GM23338 (cell line): ENCODE data around the gene CBARP. TPM values are rescaled to one million over a fixed set of nuclear protein-coding genes. Genes with fewer than 3 reads are reported as not detected.

Experiments
- ATAC-seq: fragments of 200-7000 bp; cut with Tn5 transposase; 3 replicates; pipeline ENCODE4 v1.9.1; 2020
- DNase-seq: peaks from one replicate; pipeline ENCODE4 v3.0.0-alpha.2; 2015; ENCODE audit warnings: low spot score
- H2AFZ ChIP-seq: fragments of 200-600 bp; sonication (generic); 2 replicates; pipeline ENCODE4 v1.8.0; 2016; ENCODE audit warnings: antibody characterized with exemption, mild to moderate bottlenecking, moderate library complexity
- H3F3A ChIP-seq: fragments of 200-600 bp; sonication (generic); replicated peaks from 2 replicates; pipeline ENCODE4 v1.8.0; 2017; ENCODE audit warnings: antibody characterized with exemption, mixed run types, low read depth
- H3K27ac ChIP-seq: fragments of 200-600 bp; sonication (generic); 2 replicates; pipeline ENCODE4 v1.6.1; 2016; ENCODE audit warnings: low read depth
- H3K27me3 ChIP-seq: fragments of 200-600 bp; sonication (generic); 2 replicates; pipeline ENCODE4 v1.8.0; 2016; ENCODE audit warnings: mild to moderate bottlenecking, mixed run types, moderate library complexity; ENCODE audit not compliant: insufficient read depth
- H3K36me3 ChIP-seq: fragments of 200-600 bp; sonication (generic); 2 replicates; pipeline ENCODE4 v1.8.0; 2016; ENCODE audit warnings: mild to moderate bottlenecking; ENCODE audit not compliant: insufficient read depth
- H3K4me1 ChIP-seq: fragments of 200-600 bp; sonication (generic); 2 replicates; pipeline ENCODE4 v1.8.0; 2016; ENCODE audit warnings: mild to moderate bottlenecking, moderate library complexity; ENCODE audit not compliant: insufficient read depth
- H3K4me2 ChIP-seq: fragments of 200-600 bp; sonication (generic); 2 replicates; pipeline ENCODE4 v1.7.1; 2017; ENCODE audit warnings: mixed run types
- H3K4me3 ChIP-seq: fragments of 200-600 bp; sonication (generic); 2 replicates; pipeline ENCODE4 v1.6.1; 2016; ENCODE audit warnings: mixed run types
- H3K79me2 ChIP-seq: fragments of 200-600 bp; sonication (generic); replicated peaks from 2 replicates; pipeline ENCODE4 v1.8.0; 2017; ENCODE audit warnings: mild to moderate bottlenecking; ENCODE audit not compliant: insufficient read depth
- H3K9me2 ChIP-seq: fragments of 200-600 bp; sonication (generic); 2 replicates; pipeline ENCODE4 v1.8.0; 2017; ENCODE audit not compliant: insufficient read depth
- H4K20me1 ChIP-seq: fragments of 200-600 bp; sonication (generic); replicated peaks from 2 replicates; pipeline ENCODE4 v1.8.0; 2017; ENCODE audit warnings: mild to moderate bottlenecking; ENCODE audit not compliant: insufficient read depth
- H3K27ac Mint-ChIP-seq: 2 replicates; pipeline ENCODE4 v1.8.0; 2020; ENCODE audit warnings: inconsistent platforms, mild to moderate bottlenecking, moderate library complexity, mixed read lengths
- H3K27me3 Mint-ChIP-seq: 3 replicates; pipeline ENCODE4 v1.8.0; 2022; ENCODE audit warnings: low read depth, mild to moderate bottlenecking, moderate library complexity, mixed read lengths, inconsistent platforms; ENCODE audit not compliant: insufficient read depth, poor library complexity
- H3K36me3 Mint-ChIP-seq: 3 replicates; pipeline ENCODE4 v1.8.0; 2021; ENCODE audit warnings: low read depth, mild to moderate bottlenecking, inconsistent platforms, moderate library complexity, mixed read lengths
- H3K4me1 Mint-ChIP-seq: 3 replicates; pipeline ENCODE4 v1.8.0; 2020; ENCODE audit warnings: mild to moderate bottlenecking, inconsistent platforms, mixed read lengths
- H3K4me3 Mint-ChIP-seq: 3 replicates; pipeline ENCODE4 v1.8.0; 2021; ENCODE audit warnings: moderate library complexity, mild to moderate bottlenecking, inconsistent platforms, mixed read lengths
- H3K9me3 Mint-ChIP-seq: 3 replicates; pipeline ENCODE4 v1.8.0; 2020; ENCODE audit warnings: moderate library complexity, mild to moderate bottlenecking, inconsistent platforms, mixed read lengths
- EZH2 ChIP-seq: fragments of 200-600 bp; sonication (generic); IDR thresholded peaks from one replicate; pipeline ENCODE4 v1.8.0; 2017; ENCODE audit warnings: antibody characterized with exemption, mild to moderate bottlenecking, low read depth; ENCODE audit not compliant: unreplicated experiment
- EZH2phosphoT487 ChIP-seq: fragments of 200-600 bp; sonication (generic); IDR thresholded peaks from one replicate; pipeline ENCODE4 v1.8.1; 2018; ENCODE audit warnings: antibody characterized with exemption; ENCODE audit not compliant: unreplicated experiment
- NANOG ChIP-seq: IDR thresholded peaks from 2 replicates; pipeline ENCODE4 v1.6.1; 2016; ENCODE audit warnings: antibody characterized with exemption, borderline replicate concordance
- POLR2AphosphoS5 ChIP-seq: IDR thresholded peaks from 2 replicates; pipeline ENCODE4 v1.6.1; 2016; ENCODE audit warnings: antibody characterized with exemption, low read depth
- ZNF114 ChIP-seq: fragments of 250-450 bp; sonication (Bioruptor Pico); IDR thresholded peaks from 2 replicates; pipeline ENCODE4 v1.5.0; 2020; ENCODE audit warnings: mild to moderate bottlenecking, moderate library complexity
- ZNF331 ChIP-seq: fragments of 250-450 bp; sonication (Bioruptor Pico); IDR thresholded peaks from 2 replicates; pipeline ENCODE4 v1.5.0; 2020; ENCODE audit warnings: low read depth, mild to moderate bottlenecking, moderate library complexity
- polyA plus RNA-seq: library from polyadenylated mRNA; unstranded; fragments of >200 nt; fragmentation: Nextera tagmentation; extraction: Ambion mirVana; gene quantifications from 2 replicates; pipeline ENCODE4 v1.2.1, GENCODE V29; 2016
- total RNA-seq: library from RNA; depleted of rRNA; stranded (reverse); fragments of >200 nt; shearing (Covaris generic); gene quantifications from 2 replicates; pipeline ENCODE4 v1.2.3, GENCODE V29; 2014
- TF ChIP-seq, protein P1 (sequence below), 2 experiments: fragments of 200-600 bp in 1 of 2; sonication (generic) in 1 of 2; conservative IDR thresholded peaks; 2 replicates each; pipeline versions ENCODE4 v1.5.1 to v1.6.1; 2016 to 2017; ENCODE audit warnings: antibody characterized with exemption in 2 of 2, low read depth in 2 of 2, mild to moderate bottlenecking in 2 of 2, moderate library complexity in 1 of 2
- TF ChIP-seq, protein P2 (sequence below): fragments of 250-450 bp; sonication (Bioruptor Pico); IDR thresholded peaks from 2 replicates; pipeline ENCODE4 v1.5.0; 2020; ENCODE audit warnings: mild to moderate bottlenecking, moderate library complexity

Gene CBARP
- total and polyA plus RNA-seq, 2 experiments from 2014 or later: 2.0 to 14.1 TPM

DNA sequence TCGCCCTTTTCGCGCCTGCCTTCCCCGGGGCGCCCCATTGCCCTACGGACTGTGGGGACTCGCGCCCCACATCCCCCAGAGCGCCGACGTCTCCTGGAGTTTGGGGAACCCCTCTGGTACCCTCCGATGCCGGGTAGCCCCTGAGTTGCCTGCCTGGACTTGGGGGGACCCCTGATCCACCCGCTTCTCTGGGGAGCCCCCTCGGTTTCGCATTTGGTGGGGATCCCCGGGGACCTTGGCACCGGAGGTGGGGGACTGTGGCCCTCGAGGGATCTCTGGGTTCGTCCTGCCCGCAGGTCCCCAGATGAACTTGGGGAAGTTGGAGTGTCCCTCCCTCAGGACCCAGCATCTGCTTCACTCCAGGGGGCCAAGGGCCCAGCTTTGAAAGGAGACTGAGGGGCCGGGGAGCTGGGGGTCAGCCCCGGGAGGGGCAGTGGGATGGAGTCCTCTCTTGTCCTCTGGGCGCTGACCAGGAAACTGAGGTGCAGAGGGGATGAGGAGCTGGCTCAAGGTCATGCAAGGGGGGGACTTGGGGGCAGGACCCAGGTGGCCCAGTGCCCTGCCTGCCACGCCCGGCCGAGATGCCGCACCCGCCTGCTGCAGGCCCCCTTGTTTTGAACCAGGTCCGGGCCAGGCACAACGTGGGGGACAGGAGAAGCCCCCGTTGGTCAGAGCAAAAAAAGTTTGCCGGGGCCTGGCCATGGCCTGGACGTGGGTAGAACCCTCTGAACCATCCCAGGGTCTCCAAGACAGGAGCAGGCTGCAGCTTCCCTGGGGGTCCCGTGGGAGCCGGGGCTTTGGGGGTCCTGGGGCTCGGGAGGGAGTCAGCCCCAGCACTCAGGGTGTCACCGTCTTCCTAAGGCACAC is 48.9 kb upstream of the CBARP start:
- no peaks in the 10 kb centered on the region for H3K36me3 ChIP-seq
- peaks cover 9% of the 10 kb centered on the region; the same call in 2 of the 3 replicates for H3K4me1 Mint-ChIP-seq
- H3K27ac Mint-ChIP-seq: no peak overlapping the region
- no peaks in the 10 kb centered on the region for H3K9me3 Mint-ChIP-seq
- no peaks in the 10 kb centered on the region for H3K4me1 ChIP-seq
- H3K9me2 ChIP-seq: no peaks in the 10 kb centered on the region
- TF ChIP-seq EZH2 (peak; percentile 29), ZNF331 (CRISPR knock-in tag) (no peak)
- H3K27ac ChIP-seq: no peak overlapping the region
- no peaks in the 10 kb centered on the region for H3K79me2 ChIP-seq
- H3F3A ChIP-seq: peaks cover 19% of the 10 kb centered on the region
- DNase-seq (no peak), ATAC-seq (no peak)
- peak overlapping the region; percentile 74 for H3K4me3 Mint-ChIP-seq
- H4K20me1 ChIP-seq: no peaks in the 10 kb centered on the region
- H3K27me3 Mint-ChIP-seq: peaks cover 17% of the 10 kb centered on the region
- peak overlapping the region; percentile 55 for H3K4me3 ChIP-seq
- H3K36me3 Mint-ChIP-seq: no peaks in the 10 kb centered on the region
- no peak overlapping the region for H2AFZ ChIP-seq
- H3K4me2 ChIP-seq: peak overlapping the region; percentile 84
- H3K27me3 ChIP-seq: peaks cover 26% of the 10 kb centered on the region

DNA sequence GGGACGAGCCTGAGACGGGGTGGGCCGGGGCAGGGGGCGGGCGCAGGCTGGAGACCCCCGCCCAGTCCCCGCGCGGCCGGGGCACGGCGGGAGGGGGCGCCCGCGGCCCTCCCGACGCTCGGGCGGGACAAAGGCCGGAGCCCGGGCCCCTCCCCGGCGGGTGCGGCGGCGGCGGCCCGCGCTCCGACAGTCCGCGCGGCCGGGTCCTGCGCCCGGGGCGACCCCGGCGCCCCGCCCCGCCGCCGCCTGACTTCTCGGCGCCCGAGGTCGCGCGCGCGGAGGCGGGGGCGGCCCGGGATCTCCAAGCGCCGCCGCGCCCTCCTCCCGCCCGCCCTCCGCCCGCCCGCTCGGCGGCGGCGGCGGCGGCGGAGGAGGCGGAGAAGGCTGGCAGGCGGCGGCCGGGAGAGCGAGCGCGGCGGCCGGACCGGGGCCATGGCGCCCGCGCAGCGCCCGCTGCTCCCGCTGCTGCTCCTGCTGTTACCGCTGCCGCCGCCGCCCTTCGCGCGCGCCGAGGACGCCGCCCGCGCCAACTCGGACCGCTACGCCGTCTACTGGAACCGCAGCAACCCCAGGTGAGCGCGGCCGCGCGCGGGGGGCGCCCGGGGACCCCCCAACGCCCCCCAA is 48.0 kb upstream of the CBARP start, which contains the start of gene EFNA2:
TSS of gene EFNA2 (plus strand) at position 137 of the 624 bp plus-strand sequence. CDS start at position 433, 296 bp downstream.
- Histone ChIP-seq H3K4me1 (no peaks in the 10 kb centered on the region), H3K4me2 (peak within 1 kb of the TSS; percentile 84), H3K4me3 (peak within 1 kb of the TSS; percentile 60), H3K36me3 (no peaks in the 10 kb centered on the region), H3K79me2 (no peaks in the 10 kb centered on the region), H3K27ac (no peak within 1 kb of the TSS), H4K20me1 (no peaks in the 10 kb centered on the region), H2AFZ (peak within 1 kb of the TSS; percentile 85; the same call in 1 of the 2 replicates), H3F3A (peaks cover 19% of the 10 kb centered on the region), H3K9me2 (no peaks in the 10 kb centered on the region), H3K27me3 (peaks cover 26% of the 10 kb centered on the region)
- no peak for DNase-seq
- Mint-ChIP-seq H3K4me1 (peaks cover 9% of the 10 kb centered on the region; the same call in 2 of the 3 replicates), H3K36me3 (no peaks in the 10 kb centered on the region), H3K4me3 (peak within 1 kb of the TSS; percentile 74), H3K27ac (no peak within 1 kb of the TSS), H3K9me3 (no peaks in the 10 kb centered on the region), H3K27me3 (peaks cover 17% of the 10 kb centered on the region)
- ATAC-seq: peak; percentile 6; the same call in 2 of the 3 replicates
- no peak for TF ChIP-seq NANOG
- TF ChIP-seq, protein P1, sequence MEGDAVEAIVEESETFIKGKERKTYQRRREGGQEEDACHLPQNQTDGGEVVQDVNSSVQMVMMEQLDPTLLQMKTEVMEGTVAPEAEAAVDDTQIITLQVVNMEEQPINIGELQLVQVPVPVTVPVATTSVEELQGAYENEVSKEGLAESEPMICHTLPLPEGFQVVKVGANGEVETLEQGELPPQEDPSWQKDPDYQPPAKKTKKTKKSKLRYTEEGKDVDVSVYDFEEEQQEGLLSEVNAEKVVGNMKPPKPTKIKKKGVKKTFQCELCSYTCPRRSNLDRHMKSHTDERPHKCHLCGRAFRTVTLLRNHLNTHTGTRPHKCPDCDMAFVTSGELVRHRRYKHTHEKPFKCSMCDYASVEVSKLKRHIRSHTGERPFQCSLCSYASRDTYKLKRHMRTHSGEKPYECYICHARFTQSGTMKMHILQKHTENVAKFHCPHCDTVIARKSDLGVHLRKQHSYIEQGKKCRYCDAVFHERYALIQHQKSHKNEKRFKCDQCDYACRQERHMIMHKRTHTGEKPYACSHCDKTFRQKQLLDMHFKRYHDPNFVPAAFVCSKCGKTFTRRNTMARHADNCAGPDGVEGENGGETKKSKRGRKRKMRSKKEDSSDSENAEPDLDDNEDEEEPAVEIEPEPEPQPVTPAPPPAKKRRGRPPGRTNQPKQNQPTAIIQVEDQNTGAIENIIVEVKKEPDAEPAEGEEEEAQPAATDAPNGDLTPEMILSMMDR (conservative IDR thresholded peaks at IDR 0.05; ENCODE audit: low read depth in 2 of 2): no peak; a peak in 1 of 4 replicates
- TF ChIP-seq, protein P2, sequence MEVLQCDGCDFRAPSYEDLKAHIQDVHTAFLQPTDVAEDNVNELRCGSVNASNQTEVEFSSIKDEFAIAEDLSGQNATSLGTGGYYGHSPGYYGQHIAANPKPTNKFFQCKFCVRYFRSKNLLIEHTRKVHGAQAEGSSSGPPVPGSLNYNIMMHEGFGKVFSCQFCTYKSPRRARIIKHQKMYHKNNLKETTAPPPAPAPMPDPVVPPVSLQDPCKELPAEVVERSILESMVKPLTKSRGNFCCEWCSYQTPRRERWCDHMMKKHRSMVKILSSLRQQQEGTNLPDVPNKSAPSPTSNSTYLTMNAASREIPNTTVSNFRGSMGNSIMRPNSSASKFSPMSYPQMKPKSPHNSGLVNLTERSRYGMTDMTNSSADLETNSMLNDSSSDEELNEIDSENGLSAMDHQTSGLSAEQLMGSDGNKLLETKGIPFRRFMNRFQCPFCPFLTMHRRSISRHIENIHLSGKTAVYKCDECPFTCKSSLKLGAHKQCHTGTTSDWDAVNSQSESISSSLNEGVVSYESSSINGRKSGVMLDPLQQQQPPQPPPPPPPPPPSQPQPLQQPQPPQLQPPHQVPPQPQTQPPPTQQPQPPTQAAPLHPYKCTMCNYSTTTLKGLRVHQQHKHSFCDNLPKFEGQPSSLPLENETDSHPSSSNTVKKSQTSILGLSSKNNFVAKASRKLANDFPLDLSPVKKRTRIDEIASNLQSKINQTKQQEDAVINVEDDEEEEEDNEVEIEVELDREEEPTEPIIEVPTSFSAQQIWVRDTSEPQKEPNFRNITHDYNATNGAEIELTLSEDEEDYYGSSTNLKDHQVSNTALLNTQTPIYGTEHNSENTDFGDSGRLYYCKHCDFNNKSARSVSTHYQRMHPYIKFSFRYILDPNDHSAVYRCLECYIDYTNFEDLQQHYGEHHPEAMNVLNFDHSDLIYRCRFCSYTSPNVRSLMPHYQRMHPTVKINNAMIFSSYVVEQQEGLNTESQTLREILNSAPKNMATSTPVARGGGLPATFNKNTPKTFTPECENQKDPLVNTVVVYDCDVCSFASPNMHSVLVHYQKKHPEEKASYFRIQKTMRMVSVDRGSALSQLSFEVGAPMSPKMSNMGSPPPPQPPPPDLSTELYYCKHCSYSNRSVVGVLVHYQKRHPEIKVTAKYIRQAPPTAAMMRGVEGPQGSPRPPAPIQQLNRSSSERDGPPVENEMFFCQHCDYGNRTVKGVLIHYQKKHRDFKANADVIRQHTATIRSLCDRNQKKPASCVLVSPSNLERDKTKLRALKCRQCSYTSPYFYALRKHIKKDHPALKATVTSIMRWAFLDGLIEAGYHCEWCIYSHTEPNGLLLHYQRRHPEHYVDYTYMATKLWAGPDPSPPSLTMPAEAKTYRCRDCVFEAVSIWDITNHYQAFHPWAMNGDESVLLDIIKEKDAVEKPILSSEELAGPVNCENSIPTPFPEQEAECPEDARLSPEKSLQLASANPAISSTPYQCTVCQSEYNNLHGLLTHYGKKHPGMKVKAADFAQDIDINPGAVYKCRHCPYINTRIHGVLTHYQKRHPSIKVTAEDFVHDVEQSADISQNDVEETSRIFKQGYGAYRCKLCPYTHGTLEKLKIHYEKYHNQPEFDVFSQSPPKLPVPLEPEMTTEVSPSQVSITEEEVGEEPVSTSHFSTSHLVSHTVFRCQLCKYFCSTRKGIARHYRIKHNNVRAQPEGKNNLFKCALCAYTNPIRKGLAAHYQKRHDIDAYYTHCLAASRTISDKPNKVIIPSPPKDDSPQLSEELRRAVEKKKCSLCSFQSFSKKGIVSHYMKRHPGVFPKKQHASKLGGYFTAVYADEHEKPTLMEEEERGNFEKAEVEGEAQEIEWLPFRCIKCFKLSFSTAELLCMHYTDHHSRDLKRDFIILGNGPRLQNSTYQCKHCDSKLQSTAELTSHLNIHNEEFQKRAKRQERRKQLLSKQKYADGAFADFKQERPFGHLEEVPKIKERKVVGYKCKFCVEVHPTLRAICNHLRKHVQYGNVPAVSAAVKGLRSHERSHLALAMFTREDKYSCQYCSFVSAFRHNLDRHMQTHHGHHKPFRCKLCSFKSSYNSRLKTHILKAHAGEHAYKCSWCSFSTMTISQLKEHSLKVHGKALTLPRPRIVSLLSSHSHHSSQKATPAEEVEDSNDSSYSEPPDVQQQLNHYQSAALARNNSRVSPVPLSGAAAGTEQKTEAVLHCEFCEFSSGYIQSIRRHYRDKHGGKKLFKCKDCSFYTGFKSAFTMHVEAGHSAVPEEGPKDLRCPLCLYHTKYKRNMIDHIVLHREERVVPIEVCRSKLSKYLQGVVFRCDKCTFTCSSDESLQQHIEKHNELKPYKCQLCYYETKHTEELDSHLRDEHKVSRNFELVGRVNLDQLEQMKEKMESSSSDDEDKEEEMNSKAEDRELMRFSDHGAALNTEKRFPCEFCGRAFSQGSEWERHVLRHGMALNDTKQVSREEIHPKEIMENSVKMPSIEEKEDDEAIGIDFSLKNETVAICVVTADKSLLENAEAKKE (CRISPR knock-in tag): no peak
- no peak for TF ChIP-seq EZH2phosphoT487
- no peak for TF ChIP-seq ZNF114
- TF ChIP-seq POLR2AphosphoS5: no peak
